Hepatocyte (in vitro differentiated cells): Measurements from ENCODE around the gene ESR1. TPM values are rescaled to one million over a fixed set of nuclear protein-coding genes. Genes with fewer than 3 reads are reported as not detected.
"Not testable (repeated sequence)": the region's sequence is repeated elsewhere in the genome, so short reads cannot be mapped to it uniquely, and the experiment has no call there.

Source experiments
- DNase-seq: peaks from one replicate; pipeline ENCODE4 v3.0.0-alpha.2; 2016; ENCODE audit warnings: low spot score
- H2AFZ ChIP-seq: fragments of 200-600 bp; sonication (generic); 2 replicates; pipeline ENCODE4 v1.6.0; 2016; ENCODE audit warnings: antibody characterized with exemption, mild to moderate bottlenecking
- H3K27ac ChIP-seq: fragments of 200-600 bp; sonication (generic); 2 replicates; pipeline ENCODE4 v1.5.1; 2016; ENCODE audit warnings: mild to moderate bottlenecking
- H3K27me3 ChIP-seq: fragments of 200-600 bp; sonication (generic); 2 replicates; pipeline ENCODE4 v1.6.1; 2016
- H3K36me3 ChIP-seq: fragments of 200-600 bp; sonication (generic); replicated peaks from 2 replicates; pipeline ENCODE4 v1.5.1; 2016; ENCODE audit warnings: low read depth; ENCODE audit not compliant: insufficient read depth
- H3K4me1 ChIP-seq: fragments of 200-600 bp; sonication (generic); 2 replicates; pipeline ENCODE4 v1.5.1; 2016; ENCODE audit warnings: mild to moderate bottlenecking, moderate library complexity; ENCODE audit not compliant: insufficient read depth
- H3K4me2 ChIP-seq: fragments of 200-600 bp; sonication (generic); 2 replicates; pipeline ENCODE4 v1.6.0; 2016
- H3K4me3 ChIP-seq: fragments of 200-600 bp; sonication (generic); 2 replicates; pipeline ENCODE4 v1.5.1; 2016; ENCODE audit warnings: mild to moderate bottlenecking
- H3K79me2 ChIP-seq: fragments of 200-600 bp; sonication (generic); 2 replicates; pipeline ENCODE4 v1.6.0; 2017; ENCODE audit warnings: mild to moderate bottlenecking
- H3K9me2 ChIP-seq: fragments of 200-600 bp; sonication (generic); replicated peaks from 2 replicates; pipeline ENCODE4 v1.6.0; 2017; ENCODE audit warnings: mild to moderate bottlenecking; ENCODE audit not compliant: insufficient read depth
- H3K9me3 ChIP-seq: fragments of 200-600 bp; sonication (generic); 2 replicates; pipeline ENCODE4 v1.5.1; 2016; ENCODE audit warnings: low read depth, mild to moderate bottlenecking
- H4K20me1 ChIP-seq: fragments of 200-600 bp; sonication (generic); 2 replicates; pipeline ENCODE4 v1.6.0; 2016; ENCODE audit warnings: mild to moderate bottlenecking; ENCODE audit not compliant: insufficient read depth, poor library complexity, severe bottlenecking
- CTCF ChIP-seq: fragments of 200-600 bp; sonication (generic); IDR thresholded peaks from 2 replicates; pipeline ENCODE4 v1.5.1; 2016; ENCODE audit warnings: antibody characterized with exemption, mild to moderate bottlenecking; ENCODE audit not compliant: poor library complexity
- EZH2 ChIP-seq: fragments of 200-600 bp; sonication (generic); IDR thresholded peaks from 2 replicates; pipeline ENCODE4 v1.6.1; 2016; ENCODE audit warnings: antibody characterized with exemption, mild to moderate bottlenecking, borderline replicate concordance
- EZH2phosphoT487 ChIP-seq: fragments of 200-600 bp; sonication (generic); IDR thresholded peaks from one replicate; pipeline ENCODE4 v1.6.1; 2018; ENCODE audit warnings: antibody characterized with exemption, mild to moderate bottlenecking, low read depth, moderate library complexity; ENCODE audit not compliant: unreplicated experiment, severe bottlenecking
- WGBS: methylation state at CpG from one replicate; pipeline ENCODE4 v1.1.6; 2016; ENCODE audit warnings: low lambda C conversion rate; ENCODE audit errors: missing lambda C conversion rate; 5-methylcytosine and 5-hydroxymethylcytosine counted together
- polyA plus RNA-seq: library from polyadenylated mRNA; unstranded; fragments of >200 nt; fragmentation: Nextera tagmentation; extraction: Ambion mirVana; gene quantifications from 2 replicates; pipeline ENCODE4 v1.2.1, GENCODE V29; 2016
- total RNA-seq: library from RNA; depleted of rRNA; stranded (reverse); fragments of >200 nt; gene quantifications from 2 replicates; pipeline ENCODE4 v1.2.3, GENCODE V29; 2014

Gene ESR1
- total and polyA plus RNA-seq, 2 experiments from 2014 or later: 0.07 TPM; not detected in 1

DNA sequence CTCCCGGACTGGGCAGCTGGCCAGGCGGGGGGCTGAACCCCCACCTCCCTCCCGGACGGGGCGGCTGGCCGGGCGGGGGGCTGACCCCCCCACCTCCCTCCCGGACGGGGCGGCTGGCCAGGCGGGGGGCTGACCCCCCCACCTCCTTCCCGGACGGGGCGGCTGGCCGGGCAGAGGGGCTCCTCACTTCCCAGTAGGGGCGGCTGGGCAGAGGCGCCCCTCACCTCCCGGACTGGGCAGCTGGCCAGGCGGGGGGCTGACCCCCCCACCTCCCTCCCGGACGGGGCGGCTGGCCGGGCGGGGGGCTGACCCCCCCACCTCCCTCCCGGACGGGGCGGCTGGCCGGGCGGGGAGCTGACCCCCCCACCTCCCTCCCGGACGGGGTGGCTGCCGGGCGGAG, 91.7 kb downstream of the ESR1 start:
- not testable (repeated sequence) for H3K4me1 ChIP-seq, DNase-seq, H3K4me2 ChIP-seq, H3K27ac ChIP-seq, H3K9me3 ChIP-seq, H3K36me3 ChIP-seq, H3K4me3 ChIP-seq, H3K27me3 ChIP-seq, H2AFZ ChIP-seq, H3K9me2 ChIP-seq, H4K20me1 ChIP-seq, H3K79me2 ChIP-seq
- 100% methylated on average over 1 of the region's 33 CpGs for WGBS

GRCh38 chr6:151899796-151900195, 92.3 kb downstream of the ESR1 start:
- H3K9me2 ChIP-seq, H3K9me3 ChIP-seq, DNase-seq, H3K27ac ChIP-seq, H3K79me2 ChIP-seq, H3K27me3 ChIP-seq, H4K20me1 ChIP-seq, H3K4me3 ChIP-seq, H3K4me2 ChIP-seq, H3K4me1 ChIP-seq, H3K36me3 ChIP-seq, H2AFZ ChIP-seq: not testable (repeated sequence)
- WGBS: 95% methylated on average over 10 of the region's 15 CpGs

- WGBS: 90% methylated on average over 2 of the region's 2 CpGs
- no peak overlapping the region for H2AFZ ChIP-seq
Observed at GRCh38 chr6:151900256-151900655, 92.8 kb downstream of the ESR1 start.

DNA sequence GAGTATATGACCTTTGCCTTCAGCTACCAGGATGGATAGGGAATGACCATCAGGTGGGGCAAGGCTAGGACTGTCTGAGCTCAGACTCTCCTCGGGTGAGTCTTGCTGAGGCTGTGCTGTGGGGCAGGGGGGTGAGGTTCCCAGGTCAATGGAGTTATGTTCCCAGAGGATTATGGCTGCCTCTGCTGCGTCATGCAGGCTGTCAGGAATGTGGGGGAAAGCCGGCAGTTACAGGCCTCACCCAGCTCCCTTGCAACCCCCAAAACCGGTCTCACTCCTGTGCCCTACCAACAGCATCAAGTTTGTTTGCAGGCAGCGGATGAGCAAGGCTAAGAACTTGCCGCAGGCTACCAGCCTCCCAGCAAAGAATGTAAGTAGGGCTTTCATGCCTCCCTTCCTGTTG, 93.5 kb downstream of the ESR1 start:
- DNase-seq: no peak
- H3K4me1 ChIP-seq: no peaks in the 10 kb centered on the region
- H3K4me3 ChIP-seq: no peak overlapping the region
- H3K27me3 ChIP-seq: no peaks in the 10 kb centered on the region
- H2AFZ ChIP-seq: no peak overlapping the region
- H4K20me1 ChIP-seq: no peaks in the 10 kb centered on the region
- no peaks in the 10 kb centered on the region for H3K9me3 ChIP-seq
- no peak overlapping the region for H3K4me2 ChIP-seq
- 83% methylated on average over 6 of the region's 6 CpGs for WGBS
- no peak overlapping the region for H3K27ac ChIP-seq
- no peaks in the 10 kb centered on the region for H3K9me2 ChIP-seq
- H3K79me2 ChIP-seq: no peaks in the 10 kb centered on the region
- TF ChIP-seq EZH2 (no peak), EZH2phosphoT487 (no peak), CTCF (no peak)
- H3K36me3 ChIP-seq: no peaks in the 10 kb centered on the region

More at GRCh38 chr6:151900256-151900655, 92.8 kb downstream of the ESR1 start:
- no peaks in the 10 kb centered on the region for H3K4me1 ChIP-seq
- H3K4me3 ChIP-seq: no peak overlapping the region
- H3K9me3 ChIP-seq: no peaks in the 10 kb centered on the region
- H3K36me3 ChIP-seq: no peaks in the 10 kb centered on the region
- no peak overlapping the region for H3K27ac ChIP-seq
- H4K20me1 ChIP-seq: no peaks in the 10 kb centered on the region
- no peaks in the 10 kb centered on the region for H3K9me2 ChIP-seq
- H3K79me2 ChIP-seq: no peaks in the 10 kb centered on the region
- DNase-seq: no peak
- no peak overlapping the region for H3K4me2 ChIP-seq
- TF ChIP-seq EZH2phosphoT487 (no peak), EZH2 (no peak), CTCF (no peak)
- no peaks in the 10 kb centered on the region for H3K27me3 ChIP-seq

- Histone ChIP-seq H3K27ac (no peak overlapping the region), H3K4me1 (no peaks in the 10 kb centered on the region), H3K4me2 (no peak overlapping the region), H2AFZ (no peak overlapping the region), H3K9me3 (no peaks in the 10 kb centered on the region), H3K79me2 (no peaks in the 10 kb centered on the region), H3K4me3 (no peak overlapping the region), H3K36me3 (no peaks in the 10 kb centered on the region), H3K9me2 (no peaks in the 10 kb centered on the region), H3K27me3 (no peaks in the 10 kb centered on the region), H4K20me1 (no peaks in the 10 kb centered on the region)
- 72% methylated on average over 4 of the region's 4 CpGs for WGBS
- no peak for DNase-seq
- TF ChIP-seq EZH2: no peak
- no peak for TF ChIP-seq CTCF
- TF ChIP-seq EZH2phosphoT487: no peak
Observed at GRCh38 chr6:151904631-151905030, 97.1 kb downstream of the ESR1 start.
